ENCODE results near the gene GNAQ. TPM values are rescaled to one million over a fixed set of nuclear protein-coding genes. Genes with fewer than 3 reads are reported as not detected.

The GNAQ gene
- total RNA-seq, 1 experiment from 2014 or later = 28.7 TPM

- Histone ChIP-seq H3K27ac (ENCODE audit: low read depth, low read length) (peak overlapping the region; percentile 89), H3K27me3 (ENCODE audit: insufficient read depth, low read length) (no peaks in the 10 kb centered on the region), H4K20me1 (ENCODE audit: insufficient read depth) (no peaks in the 10 kb centered on the region), H3K9me2 (ENCODE audit: insufficient read depth) (no peaks in the 10 kb centered on the region), H3K36me3 (ENCODE audit: control insufficient read depth in 1 of 2, insufficient read depth in 2 of 2, low read length in 2 of 2) (no peaks in the 10 kb centered on the region), H3K4me3 (replicated peaks in 1 of 2; ENCODE audit: low read depth in 1 of 2, low read length in 2 of 2) (peak overlapping the region; percentile 58 to 75), H3K9ac (ENCODE audit: low read length) (peak overlapping the region; percentile 69), H3K4me1 (ENCODE audit: control insufficient read depth in 1 of 2, insufficient read depth in 2 of 2, low read length in 2 of 2) (peaks cover 11 to 24% of the 10 kb centered on the region in 2 experiments; a peak in 3 of 4 replicates), H3K9me3 (ENCODE audit: control insufficient read depth in 1 of 2, insufficient read depth in 1 of 2, low read depth in 1 of 2, low read length in 2 of 2) (no peaks in the 10 kb centered on the region), H2AFZ (ENCODE audit: low read depth, low read length, poor library complexity, severe bottlenecking) (peak overlapping the region; percentile 80), H3K4me2 (ENCODE audit: low read length) (peak overlapping the region; percentile 91), H3K79me2 (ENCODE audit: insufficient read depth, low read length) (peaks cover 17% of the 10 kb centered on the region)
- BruUV-seq (replicated peaks) = no TSS peak
- ATAC-seq (peak; percentile 80), DNase-seq (ENCODE audit: low read depth, low spot score) (peak; percentile 61)
- intact Hi-C loops (cut with micrococcal nuclease) = loop anchor here (10.0 kb wide), 3 partner anchors 187 to 577 kb away; no protein-coding TSS in a partner anchor
- ChIA-PET RAD21 (ENCODE audit: low non-redundant PET in 1 of 2, low total read pairs in 2 of 2, uncharacterized antibody in 2 of 2, unreplicated experiment in 2 of 2) (no interaction called here), CTCF (no interaction called here), POLR2A (no interaction called here)
- no peak for TF ChIP-seq ZBTB33 (IDR thresholded peaks at IDR 0.05; ENCODE audit: extremely low read depth, insufficient replicate concordance, low read length)
- TF ChIP-seq SP1 (IDR thresholded peaks at IDR 0.05; ENCODE audit: low read depth) = no peak
- peak; percentile 73 for TF ChIP-seq POLR2AphosphoS5 (IDR thresholded peaks at IDR 0.05; ENCODE audit: low read depth, low read length)
- peak; percentile 74 for TF ChIP-seq EGR1 (IDR thresholded peaks at IDR 0.05; ENCODE audit: low read depth)
- no peak for TF ChIP-seq ATF3 (IDR thresholded peaks at IDR 0.05)
- TF ChIP-seq EZH2phosphoT487 (IDR thresholded peaks at IDR 0.05; ENCODE audit: borderline replicate concordance) = no peak
- TF ChIP-seq ZFX (IDR thresholded peaks at IDR 0.05) = peak; percentile 60
- TF ChIP-seq YY1 (IDR thresholded peaks at IDR 0.05; ENCODE audit: extremely low read depth, insufficient replicate concordance, low read depth, low read length) = peak; percentile 48
Observed at GRCh38 chr9:78031893-78032729, 500 bp upstream of the GNAQ start.
